Caco-2 (cell line): ENCODE data around the gene GFRA1. TPM values are rescaled to one million over a fixed set of nuclear protein-coding genes. Genes with fewer than 3 reads are reported as not detected.

ENCODE experiments used
- BruUV-seq: library from RNA; stranded (reverse); fragments of 400-500 nt; replicated peaks from 2 replicates; lab custom pipeline; 2021; lab: Mats Ljungman, UMichigan
- CTCF ChIA-PET: fragments of 300-600 bp; sonication (Branson Sonifier 250); formaldehyde crosslinking; loops from one replicate; lab custom pipeline; 2022; ENCODE audit warnings: antibody characterized with exemption; lab: Charles Lee
- POLR2A ChIA-PET: fragments of 300-600 bp; sonication (Branson Sonifier 250); formaldehyde crosslinking; loops from one replicate; lab custom pipeline; 2022; ENCODE audit warnings: antibody characterized with exemption; lab: Charles Lee
- DNase-seq, 2 experiments: peaks; one replicate each; pipeline versions ENCODE4 v3.0.0 to v3.0.0-alpha.2; 2020 to 2022
- H3K27me3 ChIP-seq: replicated peaks from 2 replicates; pipeline ENCODE4 v1.6.0; 2011; ENCODE audit warnings: low read length; ENCODE audit not compliant: control insufficient read depth, insufficient read depth
- H3K36me3 ChIP-seq: 2 replicates; pipeline ENCODE4 v1.5.1; 2011; ENCODE audit warnings: low read length; ENCODE audit not compliant: control insufficient read depth, insufficient read depth
- H3K4me1 ChIP-seq: fragments of 250-450 bp; sonication (Bioruptor Pico); 2 replicates; pipeline ENCODE4 v1.5.1; 2020; ENCODE audit warnings: mild to moderate bottlenecking
- H3K4me3 ChIP-seq: 2 replicates; pipeline ENCODE4 v1.5.1; 2011; ENCODE audit warnings: low read depth, mild to moderate bottlenecking, control low read depth, low read length
- H3K9me3 ChIP-seq: fragments of 250-450 bp; sonication (Bioruptor Pico); 2 replicates; pipeline ENCODE4 v1.5.1; 2020; ENCODE audit warnings: mild to moderate bottlenecking, moderate library complexity
- H3K27ac Mint-ChIP-seq: one replicate; pipeline ENCODE4 v1.8.0; 2022; ENCODE audit warnings: mixed read lengths; ENCODE audit not compliant: unreplicated experiment
- H3K27me3 Mint-ChIP-seq: one replicate; pipeline ENCODE4 v1.8.0; 2022; ENCODE audit warnings: mixed read lengths; ENCODE audit not compliant: insufficient read depth, unreplicated experiment
- H3K36me3 Mint-ChIP-seq: one replicate; pipeline ENCODE4 v1.8.0; 2022; ENCODE audit warnings: mild to moderate bottlenecking, mixed read lengths; ENCODE audit not compliant: insufficient read depth, unreplicated experiment
- H3K4me1 Mint-ChIP-seq: one replicate; pipeline ENCODE4 v1.8.0; 2022; ENCODE audit warnings: low read depth, mixed read lengths; ENCODE audit not compliant: unreplicated experiment
- H3K4me3 Mint-ChIP-seq: one replicate; pipeline ENCODE4 v1.8.0; 2022; ENCODE audit warnings: mild to moderate bottlenecking, moderate library complexity, mixed read lengths; ENCODE audit not compliant: unreplicated experiment
- H3K9me3 Mint-ChIP-seq: one replicate; pipeline ENCODE4 v1.8.0; 2022; ENCODE audit warnings: mixed read lengths; ENCODE audit not compliant: unreplicated experiment
- CTCF ChIP-seq, 2 experiments: fragments of 200-600 bp in 1 of 2; IDR thresholded peaks; 1 replicate in 1 of 2; 2 replicates in 1 of 2; pipeline versions ENCODE4 v1.5.1 to v1.8.0; 2011 to 2022; ENCODE audit warnings: antibody characterized with exemption in 1 of 2, control low read depth in 1 of 2, inconsistent platforms in 1 of 2, low read depth in 1 of 2, low read length in 1 of 2, mild to moderate bottlenecking in 1 of 2, moderate library complexity in 1 of 2; ENCODE audit not compliant: insufficient read depth in 1 of 2, severe bottlenecking in 1 of 2, unreplicated experiment in 1 of 2
- intact Hi-C: fragments of 100-400 bp; cut with micrococcal nuclease; formaldehyde crosslinking; loops from one replicate; pipeline ENCODE4 v1.10.0; 2022; ENCODE audit not compliant: unreplicated experiment
- total RNA-seq: library from RNA; stranded (reverse); gene quantifications from 2 replicates; pipeline ENCODE4 v1.2.3, GENCODE V29; 2022

Gene GFRA1
- total RNA-seq, 1 experiment from 2014 or later, result not detected

DNA sequence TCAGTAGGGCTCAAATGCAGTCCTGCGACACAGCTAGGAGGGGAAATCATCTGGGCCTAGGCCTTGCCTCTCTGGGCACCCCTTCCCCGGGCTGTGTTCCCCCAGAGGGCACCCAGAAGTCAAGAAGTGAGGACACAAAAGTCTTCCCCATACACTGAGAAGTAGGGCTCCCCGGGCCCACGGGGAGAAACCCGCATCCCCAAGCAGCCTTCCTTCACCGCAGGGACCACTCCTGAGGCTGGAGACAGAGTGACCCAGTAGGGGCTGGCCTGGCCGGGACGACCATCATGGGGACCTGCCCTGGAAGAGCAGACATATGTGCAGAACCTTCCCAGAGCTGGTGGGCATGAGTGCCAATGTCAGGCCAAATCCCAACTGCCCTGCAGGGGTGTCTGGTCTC, 163.5 kb downstream of the GFRA1 start:
- H3K4me3 Mint-ChIP-seq, result no peak overlapping the region
- no peak overlapping the region for H3K27ac Mint-ChIP-seq
- no peak for TF ChIP-seq CTCF (IDR thresholded peaks at IDR 0.05; ENCODE audit: insufficient read depth in 1 of 2, low read depth in 1 of 2, low read length in 1 of 2, severe bottlenecking in 1 of 2, unreplicated experiment in 1 of 2)
- intact Hi-C loops, result no loop called here
- Histone ChIP-seq H3K4me3 (no peak overlapping the region), H3K36me3 (no peaks in the 10 kb centered on the region), H3K27me3 (no peaks in the 10 kb centered on the region), H3K4me1 (peaks cover 30% of the 10 kb centered on the region), H3K9me3 (no peaks in the 10 kb centered on the region)
- H3K36me3 Mint-ChIP-seq, result no peaks in the 10 kb centered on the region
- DNase-seq, result no peak
- no TSS peak for BruUV-seq
- no peaks in the 10 kb centered on the region for H3K27me3 Mint-ChIP-seq
- CTCF ChIA-PET, result no interaction called here
- POLR2A ChIA-PET, result no interaction called here
- no peaks in the 10 kb centered on the region for H3K9me3 Mint-ChIP-seq
- H3K4me1 Mint-ChIP-seq, result peaks cover 23% of the 10 kb centered on the region

GRCh38 chr10:116108095-116108494, 164.9 kb downstream of the GFRA1 start:
- H3K9me3 Mint-ChIP-seq, result no peaks in the 10 kb centered on the region
- H3K36me3 Mint-ChIP-seq, result no peaks in the 10 kb centered on the region
- H3K4me3 ChIP-seq, result no peak overlapping the region
- BruUV-seq, result no TSS peak
- DNase-seq, result no peak
- H3K27me3 ChIP-seq, result no peaks in the 10 kb centered on the region
- ChIA-PET POLR2A (no interaction called here), CTCF (no interaction called here)
- H3K4me1 ChIP-seq, result peaks cover 30% of the 10 kb centered on the region
- peak overlapping the region; percentile 59 for H3K27ac Mint-ChIP-seq
- no peak for TF ChIP-seq CTCF (IDR thresholded peaks at IDR 0.05; ENCODE audit: insufficient read depth in 1 of 2, low read depth in 1 of 2, low read length in 1 of 2, severe bottlenecking in 1 of 2, unreplicated experiment in 1 of 2)
- peaks cover 23% of the 10 kb centered on the region for H3K4me1 Mint-ChIP-seq
- H3K36me3 ChIP-seq, result no peaks in the 10 kb centered on the region
- H3K27me3 Mint-ChIP-seq, result no peaks in the 10 kb centered on the region
- no peaks in the 10 kb centered on the region for H3K9me3 ChIP-seq
- intact Hi-C loops, result no loop called here
- H3K4me3 Mint-ChIP-seq, result no peak overlapping the region

DNA sequence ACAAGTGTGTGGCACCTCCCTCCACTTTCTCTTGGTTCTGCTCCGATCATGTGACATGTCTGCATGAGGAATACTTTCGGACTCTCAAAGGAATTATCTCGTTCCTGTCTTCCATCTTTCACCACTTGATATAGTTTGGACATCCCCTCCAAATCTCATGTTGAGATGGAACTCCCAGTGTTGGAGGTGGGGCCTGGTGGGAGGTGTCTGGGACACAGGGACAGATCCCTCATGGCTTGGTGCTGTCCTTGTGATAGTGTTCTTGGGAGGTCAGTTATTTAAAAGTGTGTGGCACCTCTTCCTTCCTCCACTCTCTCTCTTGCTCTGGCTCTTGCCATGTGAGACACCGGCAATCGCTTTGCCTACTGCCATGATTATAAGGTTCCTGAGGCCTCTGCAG, 166.4 kb downstream of the GFRA1 start:
- Mint-ChIP-seq H3K36me3 (no peaks in the 10 kb centered on the region), H3K27ac (no peak overlapping the region), H3K4me3 (no peak overlapping the region), H3K4me1 (peaks cover 23% of the 10 kb centered on the region), H3K27me3 (no peaks in the 10 kb centered on the region), H3K9me3 (no peaks in the 10 kb centered on the region)
- DNase-seq, result no peak
- Histone ChIP-seq H3K4me3 (no peak overlapping the region), H3K9me3 (no peaks in the 10 kb centered on the region), H3K27me3 (no peaks in the 10 kb centered on the region), H3K4me1 (peaks cover 30% of the 10 kb centered on the region), H3K36me3 (no peaks in the 10 kb centered on the region)
- no peak for TF ChIP-seq CTCF (IDR thresholded peaks at IDR 0.05; ENCODE audit: insufficient read depth in 1 of 2, low read depth in 1 of 2, low read length in 1 of 2, severe bottlenecking in 1 of 2, unreplicated experiment in 1 of 2)
- intact Hi-C loops, result no loop called here
- BruUV-seq, result no TSS peak
- ChIA-PET POLR2A (no interaction called here), CTCF (no interaction called here)
